Smooth muscle cell (in vitro differentiated cells): Measurements from ENCODE around the gene ZDHHC1. TPM values are rescaled to one million over a fixed set of nuclear protein-coding genes. Genes with fewer than 3 reads are reported as not detected.
"Not testable (repeated sequence)": the region's sequence is repeated elsewhere in the genome, so short reads cannot be mapped to it uniquely, and the experiment has no call there.

ENCODE experiments used
- DNase-seq: peaks from one replicate; lab custom pipeline; 2025; ENCODE audit not compliant: unreplicated experiment; lab: John Stamatoyannopoulos, UW
- H2AFZ ChIP-seq: fragments of 200-600 bp; sonication (generic); 2 replicates; pipeline ENCODE4 v1.6.0; 2016; ENCODE audit warnings: antibody characterized with exemption, low read depth, mild to moderate bottlenecking
- H3F3A ChIP-seq: fragments of 200-600 bp; sonication (generic); 2 replicates; pipeline ENCODE4 v1.6.0; 2017; ENCODE audit warnings: antibody characterized with exemption, low read depth
- H3K27ac ChIP-seq: fragments of 200-600 bp; sonication (generic); 2 replicates; pipeline ENCODE4 v1.5.1; 2016; ENCODE audit warnings: low read depth, mild to moderate bottlenecking
- H3K27me3 ChIP-seq: fragments of 200-600 bp; sonication (generic); 2 replicates; pipeline ENCODE4 v1.6.1; 2016; ENCODE audit warnings: low read depth, mild to moderate bottlenecking
- H3K36me3 ChIP-seq: fragments of 200-600 bp; sonication (generic); 2 replicates; pipeline ENCODE4 v1.5.1; 2016; ENCODE audit warnings: low read depth
- H3K4me1 ChIP-seq: fragments of 200-600 bp; sonication (generic); 2 replicates; pipeline ENCODE4 v1.5.1; 2016; ENCODE audit warnings: low read depth
- H3K4me2 ChIP-seq: fragments of 200-600 bp; sonication (generic); 2 replicates; pipeline ENCODE4 v1.6.0; 2016; ENCODE audit warnings: mild to moderate bottlenecking
- H3K4me3 ChIP-seq: fragments of 200-600 bp; sonication (generic); 2 replicates; pipeline ENCODE4 v1.5.1; 2016; ENCODE audit warnings: mild to moderate bottlenecking
- H3K79me2 ChIP-seq: fragments of 200-600 bp; sonication (generic); 2 replicates; pipeline ENCODE4 v1.6.0; 2016; ENCODE audit warnings: low read depth, mild to moderate bottlenecking
- H3K9ac ChIP-seq: fragments of 200-600 bp; sonication (generic); 2 replicates; pipeline ENCODE4 v1.6.0; 2016; ENCODE audit warnings: low read depth
- H3K9me3 ChIP-seq: fragments of 200-600 bp; sonication (generic); replicated peaks from 2 replicates; pipeline ENCODE4 v1.5.1; 2016; ENCODE audit warnings: low read depth
- H4K20me1 ChIP-seq: fragments of 200-600 bp; sonication (generic); 2 replicates; pipeline ENCODE4 v1.6.0; 2016; ENCODE audit warnings: low read depth
- WGBS: methylation state at CpG from one replicate; pipeline ENCODE4 v1.1.7; 2016; ENCODE audit warnings: low lambda C conversion rate; 5-methylcytosine and 5-hydroxymethylcytosine counted together
- polyA plus RNA-seq: library from polyadenylated mRNA; unstranded; fragments of >200 nt; fragmentation: Nextera tagmentation; extraction: Ambion mirVana; gene quantifications from 2 replicates; pipeline ENCODE4 v1.2.1, GENCODE V29; 2016
- total RNA-seq: library from RNA; depleted of rRNA; stranded (reverse); fragments of >200 nt; gene quantifications from 2 replicates; pipeline ENCODE4 v1.2.3, GENCODE V29; 2014
- TF ChIP-seq, protein P1 (sequence below): fragments of 200-600 bp; sonication (generic); IDR thresholded peaks from 2 replicates; pipeline ENCODE4 v1.5.1; 2017; ENCODE audit warnings: borderline replicate concordance, mild to moderate bottlenecking, antibody characterized with exemption; ENCODE audit not compliant: insufficient read depth, poor library complexity, severe bottlenecking

Gene ZDHHC1
- total and polyA plus RNA-seq, 2 experiments from 2014 or later: 7.9 to 15.7 TPM

DNA sequence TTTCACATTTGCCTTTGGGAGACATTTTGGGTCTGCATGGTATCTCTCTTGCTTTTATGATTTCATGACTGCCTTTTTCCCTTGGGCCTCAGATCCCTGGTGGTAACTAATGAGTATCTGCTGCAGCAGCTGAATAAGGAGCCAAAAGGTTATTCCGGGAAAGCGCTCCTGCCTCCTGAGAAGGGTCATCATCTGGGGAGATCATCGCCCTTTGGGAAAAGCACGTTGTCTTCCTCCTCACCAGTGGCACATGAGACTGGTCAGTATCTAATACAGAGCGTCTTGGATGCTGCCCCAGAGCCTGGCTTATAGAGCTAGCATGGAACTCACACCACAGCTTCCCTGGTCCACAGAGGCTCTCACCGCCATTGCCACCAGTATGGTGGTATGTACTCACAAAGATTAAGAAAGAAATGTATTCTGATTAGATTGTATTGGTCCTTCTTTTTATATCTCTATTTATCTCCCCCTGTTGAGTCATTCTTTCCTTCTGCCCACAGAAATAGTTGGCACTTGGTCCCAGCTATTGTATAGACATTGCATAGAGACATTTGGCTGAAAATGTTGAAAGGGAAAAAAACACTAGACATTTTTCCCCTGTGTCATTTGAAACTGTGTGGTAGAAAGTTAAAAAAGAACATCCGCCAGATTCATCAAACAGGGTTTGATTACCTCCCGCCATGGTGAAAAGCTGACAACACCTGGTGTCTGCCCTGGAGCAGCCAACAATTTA lies 31.3 kb downstream of the ZDHHC1 start:
- no peak for DNase-seq
- Histone ChIP-seq H3K36me3 (no peaks in the 10 kb centered on the region), H3K9me3 (no peaks in the 10 kb centered on the region), H3K4me3 (no peak overlapping the region), H3K4me1 (no peaks in the 10 kb centered on the region), H3K9ac (no peak overlapping the region), H3K27me3 (peaks cover 31% of the 10 kb centered on the region), H3K4me2 (no peak overlapping the region), H3K27ac (no peak overlapping the region), H2AFZ (no peak overlapping the region), H3F3A (no peaks in the 10 kb centered on the region), H3K79me2 (no peaks in the 10 kb centered on the region), H4K20me1 (no peaks in the 10 kb centered on the region)
- WGBS: 91% methylated on average over 8 of the region's 8 CpGs
- TF ChIP-seq, protein P1, sequence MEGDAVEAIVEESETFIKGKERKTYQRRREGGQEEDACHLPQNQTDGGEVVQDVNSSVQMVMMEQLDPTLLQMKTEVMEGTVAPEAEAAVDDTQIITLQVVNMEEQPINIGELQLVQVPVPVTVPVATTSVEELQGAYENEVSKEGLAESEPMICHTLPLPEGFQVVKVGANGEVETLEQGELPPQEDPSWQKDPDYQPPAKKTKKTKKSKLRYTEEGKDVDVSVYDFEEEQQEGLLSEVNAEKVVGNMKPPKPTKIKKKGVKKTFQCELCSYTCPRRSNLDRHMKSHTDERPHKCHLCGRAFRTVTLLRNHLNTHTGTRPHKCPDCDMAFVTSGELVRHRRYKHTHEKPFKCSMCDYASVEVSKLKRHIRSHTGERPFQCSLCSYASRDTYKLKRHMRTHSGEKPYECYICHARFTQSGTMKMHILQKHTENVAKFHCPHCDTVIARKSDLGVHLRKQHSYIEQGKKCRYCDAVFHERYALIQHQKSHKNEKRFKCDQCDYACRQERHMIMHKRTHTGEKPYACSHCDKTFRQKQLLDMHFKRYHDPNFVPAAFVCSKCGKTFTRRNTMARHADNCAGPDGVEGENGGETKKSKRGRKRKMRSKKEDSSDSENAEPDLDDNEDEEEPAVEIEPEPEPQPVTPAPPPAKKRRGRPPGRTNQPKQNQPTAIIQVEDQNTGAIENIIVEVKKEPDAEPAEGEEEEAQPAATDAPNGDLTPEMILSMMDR: no peak

DNA sequence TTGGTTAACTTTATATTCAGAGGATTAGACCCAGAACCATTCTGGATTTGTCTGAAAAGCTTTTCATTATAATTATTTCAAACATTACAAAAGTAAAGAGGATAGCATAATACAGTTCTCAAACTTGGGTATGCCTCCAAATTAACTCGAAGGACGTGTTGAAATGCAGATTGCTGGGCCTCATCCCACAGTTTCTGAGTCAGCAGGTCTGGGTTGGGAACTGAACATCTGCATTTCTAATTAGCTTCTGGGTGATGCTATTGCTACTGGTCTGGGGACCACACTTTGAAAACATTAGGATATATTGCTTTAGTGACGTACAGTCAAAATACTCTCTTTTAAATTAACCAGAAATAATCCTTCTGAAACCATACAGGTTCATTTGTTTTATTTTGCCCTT lies 33.0 kb downstream of the ZDHHC1 start:
- H2AFZ ChIP-seq: no peak overlapping the region
- peaks cover 34% of the 10 kb centered on the region for H3K27me3 ChIP-seq
- H3K4me1 ChIP-seq: no peaks in the 10 kb centered on the region
- H3K9me3 ChIP-seq: no peaks in the 10 kb centered on the region
- no peak overlapping the region for H3K9ac ChIP-seq
- H3F3A ChIP-seq: no peaks in the 10 kb centered on the region
- no peak for DNase-seq
- no peaks in the 10 kb centered on the region for H3K79me2 ChIP-seq
- 61% methylated on average over 3 of the region's 3 CpGs for WGBS
- no peak overlapping the region for H3K27ac ChIP-seq
- no peaks in the 10 kb centered on the region for H3K36me3 ChIP-seq
- H3K4me2 ChIP-seq: no peak overlapping the region
- TF ChIP-seq, protein P1: no peak
- no peak overlapping the region for H3K4me3 ChIP-seq
- H4K20me1 ChIP-seq: no peaks in the 10 kb centered on the region

DNA sequence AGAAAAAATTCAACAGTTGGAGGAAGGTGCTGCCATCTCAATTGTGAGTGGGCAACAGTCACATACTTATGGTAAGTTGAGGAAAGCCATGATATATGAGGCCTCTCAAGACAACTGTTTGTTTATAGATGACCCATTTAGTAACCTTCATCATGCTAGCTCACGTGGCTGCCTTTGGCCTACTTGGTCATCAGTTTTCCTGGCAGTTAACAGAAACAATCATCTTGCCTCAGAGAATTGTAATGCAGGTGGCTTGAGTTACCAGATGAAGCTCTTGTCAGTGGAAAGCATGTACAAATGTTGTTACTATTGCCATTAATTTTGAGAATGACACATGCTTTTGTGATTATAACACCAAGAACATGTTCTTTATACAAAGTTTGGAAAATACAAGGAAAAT lies 37.6 kb downstream of the ZDHHC1 start:
- no peaks in the 10 kb centered on the region for H3F3A ChIP-seq
- H3K9me3 ChIP-seq: no peaks in the 10 kb centered on the region
- H3K27me3 ChIP-seq: peaks cover 7% of the 10 kb centered on the region
- 77% methylated on average over 1 of the region's 1 CpG for WGBS
- H3K4me2 ChIP-seq: no peak overlapping the region
- no peak overlapping the region for H3K27ac ChIP-seq
- H4K20me1 ChIP-seq: no peaks in the 10 kb centered on the region
- H3K79me2 ChIP-seq: no peaks in the 10 kb centered on the region
- H2AFZ ChIP-seq: no peak overlapping the region
- no peaks in the 10 kb centered on the region for H3K36me3 ChIP-seq
- no peak overlapping the region for H3K4me3 ChIP-seq
- H3K4me1 ChIP-seq: no peaks in the 10 kb centered on the region
- no peak overlapping the region for H3K9ac ChIP-seq
- TF ChIP-seq, protein P1: no peak
- no peak for DNase-seq

DNA sequence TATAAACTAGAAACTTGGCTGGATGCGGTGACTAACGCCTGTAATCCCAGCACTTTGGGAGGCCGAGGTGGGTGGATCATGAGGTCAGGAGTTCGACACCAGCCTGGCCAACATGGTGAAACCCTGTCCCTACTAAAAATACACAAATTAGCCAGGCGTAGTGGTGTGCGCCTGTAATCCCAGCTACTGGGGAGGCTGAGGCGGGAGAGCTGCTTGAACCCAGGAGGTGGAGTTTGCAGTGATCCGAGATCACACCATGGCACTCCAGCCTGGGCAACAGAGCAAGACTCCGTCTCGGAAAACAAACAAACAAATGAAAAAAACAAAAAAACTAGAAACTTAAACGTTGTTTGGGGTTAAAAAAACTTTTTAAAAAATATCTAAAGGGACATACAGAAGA lies 40.3 kb downstream of the ZDHHC1 start:
- not testable (repeated sequence) for H2AFZ ChIP-seq, H3K4me2 ChIP-seq, H3K9ac ChIP-seq, H4K20me1 ChIP-seq, H3K4me3 ChIP-seq, H3K27me3 ChIP-seq, H3K36me3 ChIP-seq, H3K79me2 ChIP-seq, H3K4me1 ChIP-seq, H3K9me3 ChIP-seq, H3F3A ChIP-seq, H3K27ac ChIP-seq, DNase-seq
- 87% methylated on average over 11 of the region's 11 CpGs for WGBS
